ENCODE results near the gene CDYL2. TPM values are rescaled to one million over a fixed set of nuclear protein-coding genes. Genes with fewer than 3 reads are reported as not detected.

The CDYL2 gene
- 1 to 10 TPM; 1.6 to 7.8 TPM for total RNA-seq

- Histone ChIP-seq H3K9me3 (no peaks in the 10 kb centered on the region), H3K36me3 (replicated peaks in 1 of 2; ENCODE audit: insufficient read depth in 1 of 2, low read depth in 2 of 2) (no peaks in the 10 kb centered on the region), H3K27me3 (no peaks in the 10 kb centered on the region), H3K4me1 (peaks cover 4% of the 10 kb centered on the region), H3K4me3 (peak within 1 kb of the TSS in 1 of 2 donors; percentile 54), H3K27ac (peak within 1 kb of the TSS; percentile 9 to 75 (median 46))
- 9 to 47% methylated on average over 6 to 29 of the region's 63 CpGs for WGBS, 2 donors
- TF ChIP-seq CTCF (IDR thresholded peaks at IDR 0.05) (peak in 1 of 7 experiments; percentile 5), POLR2A (IDR thresholded peaks at IDR 0.05) (no peak)
- intact Hi-C loops (cut with DNase I), result no loop called here
- DNase-seq, result peak; percentile 40 to 69 (median 48)
- ATAC-seq, result peak; percentile 78
These were observed at the start of gene CDYL2 for GRCh38 chr16:80804526-80805383. Gene CDYL2, minus strand, starts transcription at chr16:80804598. Its CDS starts 425 bp downstream, at chr16:80804173.

GRCh38 chr16:80852261-80852872, 48.0 kb upstream of the CDYL2 start:
- intact Hi-C loops (cut with DNase I), result no loop called here
- Histone ChIP-seq H3K4me1 (no peaks in the 10 kb centered on the region), H3K9me3 (no peaks in the 10 kb centered on the region), H3K27me3 (no peaks in the 10 kb centered on the region), H3K27ac (no peak overlapping the region), H3K4me3 (no peak overlapping the region), H3K36me3 (replicated peaks in 1 of 2; ENCODE audit: insufficient read depth in 1 of 2, low read depth in 2 of 2) (no peaks in the 10 kb centered on the region)
- 95% methylated on average over 5 of the region's 5 CpGs for WGBS, 2 donors
- DNase-seq (peak in 1 of 4 donors; percentile 22), ATAC-seq (no peak)
- TF ChIP-seq POLR2A (IDR thresholded peaks at IDR 0.05), result no peak
- peak in 4 of 7 experiments; percentile 5 to 24 (median 16) for TF ChIP-seq CTCF (IDR thresholded peaks at IDR 0.05)

GRCh38 chr16:80851831-80852230, 47.4 kb upstream of the CDYL2 start:
- H3K9me3 ChIP-seq, result no peaks in the 10 kb centered on the region
- intact Hi-C loops (cut with DNase I), result no loop called here
- H3K27ac ChIP-seq, result no peak overlapping the region
- H3K4me3 ChIP-seq, result no peak overlapping the region
- ATAC-seq (no peak), DNase-seq (no peak)
- TF ChIP-seq CTCF (IDR thresholded peaks at IDR 0.05), result no peak
- TF ChIP-seq POLR2A (IDR thresholded peaks at IDR 0.05), result no peak
- H3K36me3 ChIP-seq (replicated peaks in 1 of 2; ENCODE audit: insufficient read depth in 1 of 2, low read depth in 2 of 2), result no peaks in the 10 kb centered on the region
- H3K4me1 ChIP-seq, result no peaks in the 10 kb centered on the region
- WGBS, 2 donors, result 84 to 91% methylated on average over 6 of the region's 6 CpGs
- H3K27me3 ChIP-seq, result no peaks in the 10 kb centered on the region

GRCh38 chr16:80850757-80851156, 46.4 kb upstream of the CDYL2 start:
- Histone ChIP-seq H3K36me3 (replicated peaks in 1 of 2; ENCODE audit: insufficient read depth in 1 of 2, low read depth in 2 of 2) (no peaks in the 10 kb centered on the region), H3K4me1 (no peaks in the 10 kb centered on the region), H3K4me3 (no peak overlapping the region), H3K9me3 (no peaks in the 10 kb centered on the region), H3K27ac (no peak overlapping the region), H3K27me3 (no peaks in the 10 kb centered on the region)
- DNase-seq, result no peak
- TF ChIP-seq CTCF (IDR thresholded peaks at IDR 0.05) (no peak), POLR2A (IDR thresholded peaks at IDR 0.05) (no peak)
- ATAC-seq, result no peak
- intact Hi-C loops (cut with DNase I), result no loop called here

All from body of pancreas (tissue), 4 donors.